GM21447 (cell line): ENCODE results near the gene BUD23.
"Not testable (repeated sequence)": the region's sequence is repeated elsewhere in the genome, so short reads cannot be mapped to it uniquely, and the experiment has no call there.

Experiments used
- ATAC-seq: cut with Tn5 transposase; IDR thresholded peaks from one replicate; pipeline ENCODE4 v1.9.1; 2021; ENCODE audit not compliant: unreplicated experiment

Gene BUD23

DNA sequence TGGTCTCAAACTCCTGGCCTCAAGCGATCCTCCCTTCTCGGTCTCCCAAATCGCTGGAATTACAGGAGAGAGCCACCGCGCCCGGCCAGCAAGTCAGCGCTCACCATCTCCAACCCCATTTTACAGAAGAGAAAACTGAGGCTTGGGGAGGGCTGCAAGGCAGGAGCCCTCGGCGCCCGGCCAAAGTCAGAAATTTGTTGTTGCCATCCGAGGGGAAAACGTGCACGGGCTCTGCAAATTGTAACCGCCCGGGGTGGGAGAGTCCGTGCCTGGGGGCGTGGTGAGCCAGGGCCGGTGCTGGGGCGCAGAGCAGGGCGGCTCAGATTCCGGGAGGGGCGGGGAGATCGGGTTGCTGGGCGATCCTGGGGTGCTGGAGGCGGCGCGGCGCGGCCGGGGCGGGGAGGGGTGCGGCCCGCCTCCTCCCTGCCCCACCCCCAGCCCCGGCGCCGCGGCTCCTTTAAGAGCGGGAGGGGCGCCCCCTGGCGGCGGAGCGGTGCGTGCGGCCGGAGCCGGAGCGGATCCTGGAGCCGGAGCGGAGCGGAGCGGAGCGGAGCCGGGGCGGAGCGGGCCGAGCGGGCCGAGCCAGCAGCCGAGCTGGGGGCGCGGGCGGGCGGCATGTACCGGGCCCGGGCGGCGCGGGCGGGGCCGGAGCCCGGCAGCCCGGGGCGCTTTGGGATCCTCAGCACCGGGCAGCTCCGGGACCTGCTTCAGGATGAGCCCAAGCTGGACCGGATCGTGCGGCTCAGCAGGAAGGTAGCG is 15.9 kb upstream of the BUD23 start, which contains the start of gene VPS37D:
Gene VPS37D (plus strand): TSS at position 488 of the 759 bp plus-strand sequence. CDS start 128 bp downstream, at position 616.
- peak; percentile 89 for ATAC-seq

- peak; percentile 5 for ATAC-seq
Measured at GRCh38 chr7:73668103-73668885, 15.1 kb upstream of the BUD23 start.

GRCh38 chr7:73668886-73669230 is 14.5 kb upstream of the BUD23 start:
- no peak for ATAC-seq

GRCh38 chr7:73669288-73669701 is 14.1 kb upstream of the BUD23 start:
- no peak for ATAC-seq

- no peak for ATAC-seq
Measured at GRCh38 chr7:73669858-73670385, 13.5 kb upstream of the BUD23 start.

DNA sequence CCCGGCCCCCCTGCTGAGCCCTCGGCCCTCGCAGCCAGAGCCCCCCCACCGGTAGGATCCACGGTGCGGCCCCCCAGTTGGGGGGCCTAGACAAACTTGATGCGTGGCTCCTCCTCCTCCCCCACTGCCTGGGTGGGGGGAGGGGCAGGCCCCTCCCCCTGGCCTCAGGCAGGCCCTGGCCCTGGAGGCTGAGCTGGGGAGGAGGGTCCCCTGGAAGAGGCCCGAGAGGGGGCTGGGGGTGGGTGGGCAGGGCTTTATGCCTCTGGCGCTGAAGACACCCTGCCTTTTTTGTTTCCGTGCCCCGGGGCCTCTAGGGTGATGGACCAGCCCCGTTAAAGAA is 12.1 kb upstream of the BUD23 start:
- ATAC-seq, result no peak

GRCh38 chr7:73671857-73672445 is 11.4 kb upstream of the BUD23 start:
- no peak for ATAC-seq

GRCh38 chr7:73674468-73675124 is 8.8 kb upstream of the BUD23 start:
- ATAC-seq, result no peak

DNA sequence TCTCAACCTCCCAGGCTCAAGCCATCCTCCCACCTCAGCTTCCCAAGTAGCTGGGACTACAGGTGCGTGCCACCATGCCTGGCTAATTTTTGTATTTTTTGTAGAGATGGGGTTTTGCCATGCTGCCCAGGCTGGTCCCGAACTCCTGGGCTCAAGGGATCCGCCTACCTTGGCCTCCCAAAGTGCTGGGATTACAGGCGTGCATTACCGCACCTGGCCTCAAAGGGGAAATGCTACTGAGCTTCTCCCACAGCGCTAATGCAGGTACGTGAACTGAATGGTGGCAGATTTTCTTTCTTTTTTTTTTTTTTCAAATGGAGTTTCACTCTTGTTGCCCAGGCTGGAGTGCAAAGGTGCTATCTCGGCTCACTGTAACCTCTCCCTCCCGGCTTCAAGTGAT is 7.3 kb upstream of the BUD23 start:
- not testable (repeated sequence) for ATAC-seq

- no peak for ATAC-seq
Measured at GRCh38 chr7:73678862-73679261, 4.5 kb upstream of the BUD23 start.

GRCh38 chr7:73679709-73680108 is 3.7 kb upstream of the BUD23 start:
- no peak for ATAC-seq

- ATAC-seq, result no peak
Measured at GRCh38 chr7:73680501-73680900, 2.9 kb upstream of the BUD23 start.

DNA sequence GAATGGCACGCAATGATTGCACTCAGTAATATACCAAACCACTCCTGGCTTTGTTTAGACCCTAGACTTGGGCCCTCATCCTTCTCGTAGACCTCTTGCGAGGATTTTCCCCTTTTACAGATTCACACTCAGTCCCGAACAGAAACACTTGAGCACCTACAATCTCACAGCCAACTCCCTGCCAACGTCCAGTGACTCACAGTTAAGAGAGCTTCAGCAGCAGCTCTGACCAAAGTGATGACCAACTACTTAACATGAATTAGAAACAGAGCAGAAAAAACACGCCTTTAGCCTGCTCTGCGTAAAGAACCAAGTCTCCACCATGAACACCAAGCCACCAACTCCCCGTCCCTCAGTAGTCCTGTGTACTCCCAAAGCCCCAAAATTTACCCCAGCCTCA is 2.4 kb upstream of the BUD23 start:
- ATAC-seq, result no peak

- ATAC-seq, result peak; percentile 9
Measured at GRCh38 chr7:73682745-73683055, 697 bp upstream of the BUD23 start.

DNA sequence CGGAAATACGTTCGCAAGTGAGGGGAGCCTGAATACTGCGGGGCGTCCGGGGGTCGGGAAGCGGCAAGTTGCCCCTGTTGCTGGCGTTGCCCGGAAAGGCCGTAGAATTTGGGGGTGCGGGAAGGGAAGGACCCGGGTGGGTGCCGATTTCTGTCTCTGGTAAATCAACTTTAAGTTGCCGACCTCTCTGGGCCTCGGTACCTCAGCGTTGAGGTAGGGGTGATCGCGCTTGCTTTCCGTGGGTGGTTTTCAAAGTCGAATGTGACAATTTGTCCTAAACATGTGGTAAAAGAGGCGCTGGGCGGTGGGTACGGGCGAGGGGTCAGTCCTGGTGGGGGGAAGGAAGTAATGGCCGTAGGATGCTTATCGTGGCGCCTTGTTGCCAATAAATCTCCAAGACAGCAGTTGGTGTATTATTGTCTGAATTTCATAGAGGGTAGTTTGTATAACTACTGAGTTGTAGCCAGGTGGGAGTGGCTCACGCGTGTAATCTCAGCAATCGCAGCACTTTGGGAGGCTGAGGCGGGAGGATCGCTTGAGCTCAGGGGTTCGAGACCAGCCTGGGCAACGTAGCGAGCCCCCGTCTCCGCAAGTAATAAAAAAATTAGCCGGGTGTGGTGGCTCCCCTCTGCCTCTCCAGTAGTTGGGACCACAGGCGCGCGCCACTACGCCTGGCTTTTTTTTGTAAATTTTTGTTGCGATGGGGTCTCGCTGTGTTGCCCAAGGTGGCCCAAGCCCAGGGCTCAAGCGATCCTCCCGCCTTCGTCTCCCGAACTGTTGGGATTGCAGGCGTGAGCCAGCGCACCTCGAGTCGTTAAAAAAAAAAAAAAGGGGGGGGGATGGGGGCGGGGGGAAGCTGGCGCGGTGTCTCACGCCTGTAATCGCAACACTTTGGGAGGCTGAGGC is 644 bp downstream of the BUD23 start:
- no peak for ATAC-seq

- no peak for ATAC-seq
Measured at GRCh38 chr7:73685311-73685710, 1.9 kb downstream of the BUD23 start.

- no peak for ATAC-seq
Measured at GRCh38 chr7:73688288-73688687, 4.9 kb downstream of the BUD23 start.

GRCh38 chr7:73690646-73691045 is 7.2 kb downstream of the BUD23 start:
- no peak for ATAC-seq

- ATAC-seq, result no peak
Measured at GRCh38 chr7:73696372-73696771, 13.0 kb downstream of the BUD23 start.

DNA sequence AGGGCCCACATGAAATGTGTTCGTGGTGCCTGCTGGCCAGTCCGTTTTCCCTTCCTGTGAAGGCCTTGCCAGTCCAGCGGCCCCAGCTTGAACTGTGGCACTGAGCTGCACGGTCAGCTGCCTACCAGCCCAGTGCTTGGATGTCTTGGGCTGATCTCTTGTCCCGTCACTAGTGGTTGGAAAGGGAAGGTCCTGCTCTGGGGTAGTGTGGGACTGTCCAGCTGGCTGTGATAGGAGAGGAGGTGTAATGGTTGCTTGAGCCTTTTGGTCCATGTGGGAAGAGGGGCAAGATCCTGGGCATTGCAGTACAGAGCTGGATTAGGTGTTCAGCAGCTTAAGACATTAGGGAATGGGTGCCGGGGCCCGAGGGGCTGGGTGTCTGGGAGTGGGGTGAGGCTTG is 15.0 kb downstream of the BUD23 start:
- ATAC-seq, result no peak
